ENCODE data around the gene SCFD2.

GRCh38 chr4:52952540-52952939 lies 413.3 kb downstream of the SCFD2 start:
- TF ChIP-seq CTCF (IDR thresholded peaks at IDR 0.05): no peak
- no peak for TF ChIP-seq EP300 (IDR thresholded peaks at IDR 0.05)

All from ovary (tissue), 3 donors.